Embryonic facial prominence (tissue), 1 donor: Measurements from ENCODE around the gene PAFAH2.
A peak's percentile ranks its signal among the peaks of the same experiment; 100 is the strongest.

Experiments used
- DNase-seq: peaks from one replicate; pipeline ENCODE4 v3.0.0-alpha.2; 2016; ENCODE audit errors: extremely low spot score

Gene PAFAH2

GRCh38 chr1:25932321-25932720 is 65.5 kb downstream of the PAFAH2 start:
- DNase-seq, result no peak

- no peak for DNase-seq
Observed at GRCh38 chr1:25929016-25929415, 68.8 kb downstream of the PAFAH2 start.

GRCh38 chr1:25927521-25928265 is 70.2 kb downstream of the PAFAH2 start:
- no peak for DNase-seq

- no peak for DNase-seq
Observed at GRCh38 chr1:25926731-25927496, 70.9 kb downstream of the PAFAH2 start.

- DNase-seq, result no peak
Observed at GRCh38 chr1:25924454-25924853, 73.4 kb downstream of the PAFAH2 start.

GRCh38 chr1:25922971-25923552 is 74.8 kb downstream of the PAFAH2 start:
- DNase-seq, result no peak

GRCh38 chr1:25922056-25922970 is 75.5 kb downstream of the PAFAH2 start:
- peak; percentile 43 for DNase-seq

- DNase-seq, result no peak
Observed at GRCh38 chr1:25918615-25919014, 79.2 kb downstream of the PAFAH2 start.

GRCh38 chr1:25917996-25918395 is 79.9 kb downstream of the PAFAH2 start:
- no peak for DNase-seq

- no peak for DNase-seq
Observed at GRCh38 chr1:25916460-25916859, 81.4 kb downstream of the PAFAH2 start.

- DNase-seq, result no peak
Observed at GRCh38 chr1:25914074-25914995, 83.5 kb downstream of the PAFAH2 start.

- no peak for DNase-seq
Observed at GRCh38 chr1:25913206-25913605, 84.7 kb downstream of the PAFAH2 start.

- DNase-seq, result no peak
Observed at GRCh38 chr1:25912076-25912831, 85.6 kb downstream of the PAFAH2 start.

GRCh38 chr1:25911162-25911561 is 86.7 kb downstream of the PAFAH2 start:
- no peak for DNase-seq
